Aorta (tissue), 5 donors: ENCODE data around the gene GABPB1. TPM values are rescaled to one million over a fixed set of nuclear protein-coding genes. Genes with fewer than 3 reads are reported as not detected.

Source experiments
- ATAC-seq: fragments of 200-7000 bp; cut with Tn5 transposase; one replicate; pipeline ENCODE4 v1.9.1; 2022; ENCODE audit warnings: moderate library complexity; ENCODE audit not compliant: low FRiP score
- DNase-seq, 2 donors: peaks; one replicate each; pipeline ENCODE4 v3.0.0-alpha.2; 2020
- H3K27ac ChIP-seq, 2 donors: one replicate each; pipeline ENCODE4 v1.5.1; 2013; ENCODE audit warnings: low read length in 2 of 2, mild to moderate bottlenecking in 2 of 2, moderate library complexity in 2 of 2, control low read depth in 1 of 2, inconsistent platforms in 1 of 2, low read depth in 1 of 2
- H3K27me3 ChIP-seq, 2 donors: one replicate each; pipeline ENCODE4 v1.6.1; 2013; ENCODE audit warnings: control low read depth in 1 of 2, low read length in 1 of 2, mild to moderate bottlenecking in 1 of 2, moderate library complexity in 1 of 2; ENCODE audit not compliant: insufficient read depth in 2 of 2, control insufficient read depth in 1 of 2
- H3K36me3 ChIP-seq, 2 donors: one replicate each; pipeline ENCODE4 v1.6.1; 2013; ENCODE audit warnings: control low read depth in 1 of 2, low read length in 1 of 2, mild to moderate bottlenecking in 1 of 2; ENCODE audit not compliant: insufficient read depth in 2 of 2, control insufficient read depth in 1 of 2
- H3K4me1 ChIP-seq, 2 donors: one replicate each; pipeline ENCODE4 v1.6.1; 2013; ENCODE audit warnings: low read length in 2 of 2, control low read depth in 1 of 2, mild to moderate bottlenecking in 1 of 2, moderate library complexity in 1 of 2; ENCODE audit not compliant: insufficient read depth in 2 of 2, control insufficient read depth in 1 of 2
- H3K4me3 ChIP-seq, 2 donors: one replicate each; pipeline ENCODE4 v1.5.1; 2013; ENCODE audit warnings: low read length in 2 of 2, control low read depth in 1 of 2, mild to moderate bottlenecking in 1 of 2
- H3K9me3 ChIP-seq: one replicate; pipeline ENCODE4 v1.6.1; 2013; ENCODE audit warnings: mild to moderate bottlenecking, low read length; ENCODE audit not compliant: control insufficient read depth
- WGBS, 2 donors: extraction: QIAGEN DNeasy Blood & Tissue Kit; methylation state at CpG; one replicate each; pipeline ENCODE4 v1.1.7; 2013; 5-methylcytosine and 5-hydroxymethylcytosine counted together
- intact Hi-C, 2 donors: fragments of 100-400 bp; cut with DNase I; formaldehyde crosslinking; loops; one replicate each; pipeline versions ENCODE4 v1.14.2 to v1.15.0; 2022
- polyA plus RNA-seq, 2 donors: library from polyadenylated mRNA; stranded (reverse); fragments of 200-250 nt; gene quantifications; one replicate each; pipeline ENCODE4 v1.2.3, GENCODE V29; 2013
- total RNA-seq, 2 donors: library from RNA; stranded (reverse); fragmentation: NEBNext Ultra II Directional; extraction: Animal tissue kit (Norgen Biotek cat#: 25700); gene quantifications; one replicate each; pipeline ENCODE4 v1.2.1, GENCODE V29; 2021
- donor health status: healthy with polysubstance abuse.
- donor health status: Bipolar disorder and iron deficiency.
- donor health status: DM: no; HTN: no; CAD: no.
- donor health status: DM: no; HTN: no; CAD: no.
- donor health status: DM: yes; HTN: yes; CAD: no.

Gene GABPB1
- total and polyA plus RNA-seq, 4 donors: 4.0 to 18.5 (median 9.4) TPM

DNA sequence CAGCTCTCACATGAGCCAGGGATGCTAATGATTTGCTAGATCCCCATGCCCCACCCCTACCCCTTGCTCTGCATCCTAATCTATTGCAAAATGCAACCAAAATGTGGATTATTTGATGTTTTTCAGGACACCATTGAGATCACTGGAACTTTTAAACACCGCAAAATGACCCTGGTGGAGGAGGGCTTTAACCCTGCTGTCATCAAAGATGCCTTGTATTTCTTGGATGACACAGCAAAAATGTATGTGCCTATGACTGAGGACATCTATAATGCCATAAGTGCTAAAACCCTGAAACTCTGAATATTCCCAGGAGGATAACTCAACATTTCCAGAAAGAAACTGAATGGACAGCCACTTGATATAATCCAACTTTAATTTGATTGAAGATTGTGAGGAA is 119.2 kb downstream of the GABPB1 start:
- no peaks in the 10 kb centered on the region for H3K27me3 ChIP-seq
- H3K36me3 ChIP-seq: no peaks in the 10 kb centered on the region
- no peak overlapping the region for H3K27ac ChIP-seq
- H3K4me3 ChIP-seq: no peak overlapping the region
- no peaks in the 10 kb centered on the region for H3K4me1 ChIP-seq
- H3K9me3 ChIP-seq: no peaks in the 10 kb centered on the region
- ATAC-seq: no peak
- 62 to 71% methylated on average over 1 of the region's 1 CpG for WGBS, 2 donors
- no peak for DNase-seq
- intact Hi-C loops: no loop called here

DNA sequence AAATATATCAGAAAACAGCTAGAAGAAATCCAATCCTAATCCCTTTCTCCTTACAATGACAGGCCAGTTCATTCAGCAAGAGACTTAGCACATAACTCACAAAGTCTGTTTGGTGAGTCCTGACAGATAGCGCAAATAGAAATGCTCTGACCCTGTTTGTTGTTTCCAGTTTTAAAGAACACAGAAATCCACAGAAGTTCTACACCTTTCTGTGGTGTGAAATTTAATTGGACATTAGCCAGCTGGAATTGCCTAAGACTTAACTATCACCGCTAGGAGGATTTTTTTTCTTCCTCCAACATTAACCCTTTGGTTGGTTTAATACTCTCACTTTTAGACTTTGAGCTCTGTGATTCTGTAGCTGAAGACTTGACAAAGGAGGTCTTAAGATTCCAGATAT is 120.2 kb downstream of the GABPB1 start:
- ATAC-seq (no peak), DNase-seq (no peak)
- H3K9me3 ChIP-seq: no peaks in the 10 kb centered on the region
- H3K36me3 ChIP-seq: no peaks in the 10 kb centered on the region
- no peak overlapping the region for H3K4me3 ChIP-seq
- H3K4me1 ChIP-seq: no peaks in the 10 kb centered on the region
- WGBS, 2 donors: 41 to 42% methylated on average over 2 of the region's 2 CpGs
- H3K27me3 ChIP-seq: no peaks in the 10 kb centered on the region
- intact Hi-C loops: no loop called here
- H3K27ac ChIP-seq: no peak overlapping the region

DNA sequence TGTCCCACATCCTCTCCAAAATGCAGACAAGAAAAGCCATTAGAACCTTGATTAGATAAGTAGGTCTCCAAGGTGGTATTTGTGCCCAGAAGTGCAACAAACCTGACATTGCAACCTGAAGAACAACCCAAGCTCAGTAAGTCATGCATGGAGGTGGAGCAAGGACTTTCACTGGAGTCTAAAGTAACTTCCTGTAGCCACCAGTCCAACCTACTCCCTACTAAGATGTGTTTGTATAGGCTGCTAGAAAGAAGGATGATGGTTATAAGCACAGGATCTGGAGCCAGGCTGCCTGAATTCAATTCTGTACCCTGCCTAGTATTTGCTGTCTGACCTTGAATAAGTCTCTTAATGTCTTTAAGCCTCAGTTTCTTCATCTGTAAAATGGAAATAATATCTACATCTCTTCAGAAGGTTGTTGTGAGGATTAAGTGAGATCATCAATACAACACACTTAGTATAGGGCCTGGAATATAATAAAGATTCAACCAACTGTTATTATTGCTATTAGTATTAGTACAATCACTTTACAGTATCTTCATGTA is 121.7 kb downstream of the GABPB1 start:
- Histone ChIP-seq H3K27ac (no peak overlapping the region), H3K36me3 (no peaks in the 10 kb centered on the region), H3K9me3 (no peaks in the 10 kb centered on the region), H3K4me3 (no peak overlapping the region), H3K27me3 (no peaks in the 10 kb centered on the region), H3K4me1 (no peaks in the 10 kb centered on the region)
- ATAC-seq: no peak
- DNase-seq: no peak
- intact Hi-C loops: no loop called here

DNA sequence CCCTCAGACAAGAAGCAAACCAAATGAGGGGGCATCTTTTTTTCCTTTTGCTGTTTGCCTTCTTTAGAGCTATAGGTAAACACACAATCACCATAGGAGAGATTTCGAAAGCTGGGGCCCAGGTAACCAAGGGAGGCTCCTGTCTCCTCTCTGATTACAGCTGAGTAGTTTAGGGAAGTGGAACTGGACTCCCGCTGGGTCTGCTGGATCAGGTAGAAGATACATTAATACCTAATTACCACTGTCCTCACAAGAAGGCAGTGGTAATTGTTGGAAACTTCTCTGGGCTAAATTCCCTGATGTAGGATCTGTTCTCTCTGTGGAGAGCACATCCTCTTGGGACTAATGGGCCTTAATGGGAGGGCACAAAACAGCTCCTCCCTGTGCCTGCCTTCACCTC is 122.2 kb downstream of the GABPB1 start:
- 86 to 94% methylated on average over 2 of the region's 2 CpGs for WGBS, 2 donors
- ATAC-seq (no peak), DNase-seq (no peak)
- Histone ChIP-seq H3K36me3 (no peaks in the 10 kb centered on the region), H3K27ac (no peak overlapping the region), H3K4me1 (no peaks in the 10 kb centered on the region), H3K27me3 (no peaks in the 10 kb centered on the region), H3K4me3 (no peak overlapping the region), H3K9me3 (no peaks in the 10 kb centered on the region)
- intact Hi-C loops: no loop called here

DNA sequence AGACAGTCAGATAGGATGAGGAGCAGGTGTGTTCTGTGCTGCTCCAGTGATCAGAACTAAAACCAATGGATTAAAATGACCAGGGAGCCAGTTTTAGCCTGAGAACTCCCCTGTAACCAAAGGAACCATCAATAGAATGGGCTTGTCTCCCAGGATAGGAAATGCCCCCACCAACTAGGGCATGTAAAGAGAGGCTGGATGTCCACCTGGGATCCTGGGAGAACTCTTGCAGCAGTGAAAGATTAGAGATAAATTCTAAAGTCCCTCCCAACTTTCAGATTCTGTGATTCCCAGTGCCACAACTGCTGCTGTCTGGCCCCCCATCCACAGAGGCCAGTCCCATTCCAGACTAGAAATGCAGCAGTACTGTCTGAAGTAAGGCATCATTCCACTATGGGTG is 123.2 kb downstream of the GABPB1 start:
- Histone ChIP-seq H3K4me3 (no peak overlapping the region), H3K9me3 (no peaks in the 10 kb centered on the region), H3K27ac (no peak overlapping the region), H3K4me1 (no peaks in the 10 kb centered on the region), H3K27me3 (no peaks in the 10 kb centered on the region), H3K36me3 (no peaks in the 10 kb centered on the region)
- no peak for DNase-seq
- intact Hi-C loops: no loop called here
- ATAC-seq: no peak

DNA sequence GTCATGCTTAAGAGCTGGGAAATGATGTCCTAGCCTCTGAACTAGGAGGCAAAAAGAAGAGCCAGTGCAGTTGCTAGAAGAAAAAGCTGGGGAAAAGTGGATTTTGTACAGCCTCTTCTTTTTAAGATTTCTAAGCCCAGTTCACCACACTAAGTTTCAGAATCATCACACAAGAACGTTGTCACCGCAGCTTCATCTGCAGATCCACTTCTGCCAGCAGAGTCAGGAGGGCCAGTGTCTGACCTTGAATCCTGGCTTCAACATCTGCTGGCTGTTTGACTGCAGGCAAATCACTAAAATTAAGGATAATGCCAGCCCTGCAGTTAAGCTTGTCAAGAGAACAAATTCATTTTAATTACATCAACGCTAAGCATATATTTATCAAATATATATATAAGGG is 125.7 kb downstream of the GABPB1 start:
- no peak for DNase-seq
- intact Hi-C loops: no loop called here
- no peak overlapping the region for H3K4me3 ChIP-seq
- ATAC-seq: no peak
- H3K27me3 ChIP-seq: no peaks in the 10 kb centered on the region
- H3K27ac ChIP-seq: no peak overlapping the region
- H3K9me3 ChIP-seq: no peaks in the 10 kb centered on the region
- H3K36me3 ChIP-seq: no peaks in the 10 kb centered on the region
- WGBS, 2 donors: 67 to 90% methylated on average over 3 of the region's 3 CpGs
- H3K4me1 ChIP-seq: no peaks in the 10 kb centered on the region

DNA sequence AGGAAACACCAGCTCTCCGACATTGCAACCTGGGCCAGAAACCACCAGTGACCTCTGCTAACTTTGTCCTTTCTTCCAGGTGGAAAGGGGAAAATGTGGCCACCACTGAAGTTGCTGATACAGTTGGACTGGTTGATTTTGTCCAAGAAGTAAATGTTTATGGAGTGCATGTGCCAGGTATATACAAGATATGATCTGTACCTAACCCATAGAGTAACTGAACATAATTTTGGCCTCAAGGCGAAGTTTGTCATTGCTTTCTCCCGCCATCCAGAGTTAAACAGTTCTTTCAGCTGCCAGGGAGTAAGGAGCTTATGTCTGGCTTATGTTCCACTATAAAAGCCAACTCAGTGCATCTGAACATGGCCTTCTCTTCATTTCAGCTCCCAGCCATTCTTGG is 126.1 kb downstream of the GABPB1 start:
- Histone ChIP-seq H3K27me3 (no peaks in the 10 kb centered on the region), H3K9me3 (no peaks in the 10 kb centered on the region), H3K4me1 (no peaks in the 10 kb centered on the region), H3K36me3 (no peaks in the 10 kb centered on the region), H3K4me3 (no peak overlapping the region), H3K27ac (no peak overlapping the region)
- ATAC-seq (no peak), DNase-seq (no peak)
- WGBS, 2 donors: 87 to 90% methylated on average over 3 of the region's 3 CpGs
- intact Hi-C loops: no loop called here

DNA sequence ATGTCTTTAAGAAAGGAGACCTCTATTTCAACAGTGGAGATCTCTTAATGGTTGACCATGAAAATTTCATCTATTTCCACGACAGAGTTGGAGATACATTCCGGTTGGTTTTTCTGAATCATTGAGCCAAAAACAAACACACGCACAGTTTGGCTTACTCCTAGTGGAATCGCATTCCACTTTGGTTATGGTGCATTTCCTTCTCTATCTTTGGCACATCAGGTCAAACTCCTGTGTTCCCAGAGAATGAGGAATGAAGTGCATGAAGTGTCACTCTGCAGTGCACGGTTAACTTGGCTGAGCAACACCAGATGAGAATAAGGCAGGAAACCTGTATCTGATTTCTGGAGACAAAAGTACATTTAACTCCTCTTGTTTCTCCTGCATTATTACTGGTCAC is 127.9 kb downstream of the GABPB1 start:
- Histone ChIP-seq H3K36me3 (no peaks in the 10 kb centered on the region), H3K4me3 (no peak overlapping the region), H3K9me3 (no peaks in the 10 kb centered on the region), H3K27ac (no peak overlapping the region), H3K4me1 (no peaks in the 10 kb centered on the region), H3K27me3 (no peaks in the 10 kb centered on the region)
- 36 to 40% methylated on average over 5 of the region's 5 CpGs for WGBS, 2 donors
- no peak for DNase-seq
- ATAC-seq: no peak
- intact Hi-C loops: no loop called here

DNA sequence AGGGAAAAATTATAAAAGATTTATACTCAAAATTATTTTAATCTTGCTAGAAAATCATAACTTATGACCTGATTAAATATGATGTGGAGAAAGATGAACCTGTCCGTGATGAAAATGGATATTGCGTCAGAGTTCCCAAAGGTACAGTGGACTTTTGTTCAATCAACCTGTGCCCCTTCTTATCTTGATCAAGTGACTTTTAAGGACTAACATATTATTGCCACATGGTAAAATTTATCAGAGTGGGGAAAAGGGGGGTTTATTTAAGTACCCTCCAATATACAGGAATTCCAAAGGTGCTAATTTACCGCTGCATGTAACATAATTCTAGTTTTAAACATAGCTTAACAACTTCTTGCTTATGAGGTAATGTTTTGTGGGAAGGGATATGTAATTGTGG is 129.1 kb downstream of the GABPB1 start:
- intact Hi-C loops: no loop called here
- no peaks in the 10 kb centered on the region for H3K9me3 ChIP-seq
- no peak for ATAC-seq
- WGBS, 2 donors: 91% methylated on average over 3 of the region's 3 CpGs
- no peaks in the 10 kb centered on the region for H3K36me3 ChIP-seq
- no peaks in the 10 kb centered on the region for H3K4me1 ChIP-seq
- H3K4me3 ChIP-seq: no peak overlapping the region
- H3K27me3 ChIP-seq: no peaks in the 10 kb centered on the region
- H3K27ac ChIP-seq: no peak overlapping the region
- no peak for DNase-seq
